GM12864 (cell line): ENCODE results near the gene PHF23.

Experiments
- DNase-seq: peaks from one replicate; pipeline ENCODE4 v3.0.0-alpha.2; 2011; ENCODE audit warnings: low read depth
- H3K4me3 ChIP-seq: 2 replicates; pipeline ENCODE4 v1.5.1; 2011; ENCODE audit warnings: mild to moderate bottlenecking, low read depth, low read length, control low read depth
- CTCF ChIP-seq: IDR thresholded peaks from 2 replicates; pipeline ENCODE4 v1.5.1; 2011; ENCODE audit warnings: low read depth, mild to moderate bottlenecking, moderate library complexity, low read length, control low read depth, inconsistent platforms; ENCODE audit errors: missing control alignments

PHF23 gene

GRCh38 chr17:7214300-7215135 is 24.7 kb downstream of the PHF23 start:
- peak; percentile 56 for TF ChIP-seq CTCF
- DNase-seq = peak; percentile 89
- peak overlapping the region; percentile 42 for H3K4me3 ChIP-seq

- no peak for DNase-seq
- peak overlapping the region; percentile 42 for H3K4me3 ChIP-seq
- TF ChIP-seq CTCF = peak; percentile 60
Measured at GRCh38 chr17:7213895-7214299, 25.4 kb downstream of the PHF23 start.

DNA sequence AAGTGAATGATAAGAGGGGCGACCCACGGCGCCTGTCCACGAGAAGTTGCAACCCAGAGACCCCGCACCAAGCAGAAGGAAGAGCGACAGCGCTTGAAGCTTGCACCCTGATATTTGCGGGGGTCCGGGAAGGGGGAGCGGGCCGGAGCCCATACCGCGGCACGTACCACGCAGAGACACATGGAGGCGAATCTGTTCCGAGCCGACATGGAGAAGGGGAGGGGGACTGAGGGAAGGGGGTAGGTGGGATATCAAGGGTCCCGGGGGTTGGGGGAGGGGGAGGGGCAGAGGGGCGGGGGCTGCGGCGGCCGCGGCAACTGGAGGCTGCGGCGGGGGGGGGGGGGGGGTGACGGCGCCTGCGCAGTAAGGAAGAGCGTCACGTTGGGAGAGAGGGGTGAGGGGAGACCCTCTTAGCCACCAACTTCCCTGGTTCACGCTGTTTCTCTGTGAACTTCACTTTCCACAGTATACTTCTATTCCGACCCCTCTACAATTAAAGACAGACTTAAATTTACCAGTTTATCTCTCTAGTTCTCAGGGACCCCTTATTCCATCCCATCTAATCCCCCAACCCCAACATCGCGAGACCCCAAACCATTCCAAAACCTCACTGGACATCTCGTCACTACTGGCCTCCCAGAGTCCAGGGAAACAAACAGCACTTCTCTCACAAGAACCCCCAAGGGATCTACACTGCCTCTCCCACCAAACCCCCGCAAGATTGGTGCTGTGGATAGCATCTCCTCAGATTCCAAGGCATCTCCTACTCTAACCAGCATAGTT is 27.6 kb downstream of the PHF23 start:
- no peak for TF ChIP-seq CTCF
- H3K4me3 ChIP-seq = no peak overlapping the region

DNA sequence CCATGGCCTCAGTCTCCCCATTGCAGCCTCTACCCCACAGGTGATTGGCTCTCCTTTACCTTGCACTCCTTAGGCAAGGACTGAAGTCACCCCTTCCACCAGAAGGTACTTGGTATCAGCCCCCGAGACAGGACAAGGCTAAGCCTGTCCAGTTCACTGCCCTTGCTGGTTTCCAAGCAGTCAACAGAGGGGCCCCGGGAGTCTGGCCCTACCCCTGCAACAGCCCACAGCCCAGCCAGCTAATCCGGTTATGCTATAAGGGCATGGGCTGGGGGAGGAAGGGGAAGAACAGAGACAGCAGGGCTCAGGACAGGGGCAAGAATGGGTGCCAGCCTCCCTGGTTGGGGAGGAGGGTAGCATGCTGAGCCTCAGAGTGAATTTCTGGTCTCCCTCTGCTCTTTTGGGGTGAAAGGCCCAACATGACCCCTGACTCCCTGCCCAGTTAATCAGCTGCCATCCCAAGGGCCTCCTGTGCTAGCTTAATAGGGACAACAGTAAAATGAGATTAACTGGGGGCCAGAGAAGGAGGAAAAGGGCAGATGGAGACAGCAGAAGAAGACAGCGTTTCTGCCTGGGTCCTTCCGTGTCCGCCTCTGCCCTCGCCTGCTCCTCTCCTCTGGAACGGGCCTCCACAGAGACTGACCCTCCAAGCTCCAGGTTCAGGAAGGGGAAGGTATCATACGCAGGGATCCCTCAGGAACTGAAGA is 30.4 kb downstream of the PHF23 start:
- no peak for TF ChIP-seq CTCF
- DNase-seq = no peak
- no peak overlapping the region for H3K4me3 ChIP-seq

More for the DNA sequence above, 27.6 kb downstream of the PHF23 start:
- DNase-seq = no peak

DNA sequence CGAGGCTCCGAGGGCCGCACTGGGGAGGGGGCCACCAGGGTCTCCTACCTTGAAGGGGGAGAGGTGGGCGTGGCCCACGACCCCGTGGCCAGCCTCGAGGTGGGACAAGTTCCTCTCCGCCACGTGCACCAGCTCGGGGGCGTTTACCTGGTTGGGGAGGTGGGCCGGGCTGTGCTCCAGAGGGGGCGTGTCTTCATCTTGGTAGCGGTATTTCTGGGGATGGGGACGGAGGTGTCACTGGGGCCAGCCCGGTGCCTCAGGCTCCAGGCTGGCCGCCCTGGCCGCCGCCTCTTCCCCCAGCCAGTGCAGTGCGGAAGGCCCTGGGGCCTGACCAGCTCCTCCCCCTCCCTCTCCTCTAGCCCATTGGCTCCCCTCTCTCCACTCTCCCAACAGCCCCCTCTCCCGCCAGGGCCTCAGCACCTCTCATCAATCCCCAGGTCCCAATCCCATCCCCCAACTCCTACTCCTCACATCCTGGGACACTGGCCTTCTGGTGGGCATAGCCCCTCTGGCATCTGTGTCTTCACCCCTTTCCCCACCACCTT is 31.2 kb downstream of the PHF23 start:
- TF ChIP-seq CTCF = no peak
- no peak overlapping the region for H3K4me3 ChIP-seq
- no peak for DNase-seq

- H3K4me3 ChIP-seq = no peak overlapping the region
- TF ChIP-seq CTCF = no peak
- no peak for DNase-seq
Measured at GRCh38 chr17:7207120-7208001, 31.9 kb downstream of the PHF23 start.
